GM18507 (cell line): ENCODE data around the gene EDEM2.
"Not testable (repeated sequence)": the region's sequence is repeated elsewhere in the genome, so short reads cannot be mapped to it uniquely, and the experiment has no call there.

Experiments
- DNase-seq: peaks from one replicate; pipeline ENCODE4 v3.0.0; 2011; ENCODE audit warnings: low read depth; ENCODE audit not compliant: insufficient read length; ENCODE audit errors: extremely low spot score
- FAIRE-seq: peaks from 2 replicates; lab custom pipeline; 2011; peaks lifted over from hg19 to GRCh38; lab: Jason Lieb, UNC

EDEM2 gene

DNA sequence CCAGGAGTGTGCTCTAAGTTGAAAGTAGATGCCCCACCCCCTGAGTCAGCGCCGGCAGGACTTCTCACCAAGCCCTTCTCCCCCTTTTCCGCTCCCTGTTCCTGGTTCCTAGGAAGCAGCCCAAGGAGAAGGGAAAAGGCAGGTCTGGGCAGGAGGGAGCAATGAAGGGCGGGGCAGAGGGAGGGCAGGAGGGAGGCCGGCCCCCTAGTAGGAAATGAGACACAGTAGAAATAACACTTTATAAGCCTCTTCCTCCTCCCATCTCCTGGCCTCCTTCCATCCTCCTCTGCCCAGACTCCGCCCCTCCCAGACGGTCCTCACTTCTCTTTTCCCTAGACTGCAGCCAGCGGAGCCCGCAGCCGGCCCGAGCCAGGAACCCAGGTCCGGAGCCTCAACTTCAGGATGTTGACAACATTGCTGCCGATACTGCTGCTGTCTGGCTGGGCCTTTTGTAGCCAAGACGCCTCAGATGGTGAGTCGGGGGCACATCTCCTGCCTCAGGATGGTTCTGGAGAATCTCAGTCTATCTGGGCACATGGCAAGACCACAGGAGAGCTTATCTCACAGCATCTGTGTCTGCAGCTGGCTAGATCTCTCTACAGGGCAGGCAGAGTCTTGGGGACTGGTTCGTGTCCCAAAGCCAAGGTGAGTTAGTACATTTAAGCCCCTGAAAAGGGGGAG is 24.8 kb upstream of the EDEM2 start, which contains the start of gene PROCR:
Gene PROCR (plus strand): TSS at position 320 of the 681 bp plus-strand sequence. CDS start 83 bp downstream, at position 403.
- no peak for DNase-seq
- FAIRE-seq, result no peak

DNA sequence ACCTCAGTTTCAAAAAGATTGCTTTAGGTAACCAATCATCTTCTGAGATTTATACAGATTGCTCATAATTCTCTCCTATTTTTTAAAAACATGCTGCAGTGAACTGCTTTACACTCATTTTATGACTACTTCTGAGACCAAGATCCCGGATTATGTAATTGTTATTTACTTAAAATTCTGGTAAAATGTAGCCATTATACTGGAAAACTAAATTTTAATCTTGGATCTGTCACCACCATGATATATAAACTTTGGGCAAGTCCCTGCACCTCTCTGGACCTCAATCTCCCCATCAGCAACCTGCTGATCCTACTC is 24.3 kb upstream of the EDEM2 start:
- DNase-seq (no peak), FAIRE-seq (no peak)

DNA sequence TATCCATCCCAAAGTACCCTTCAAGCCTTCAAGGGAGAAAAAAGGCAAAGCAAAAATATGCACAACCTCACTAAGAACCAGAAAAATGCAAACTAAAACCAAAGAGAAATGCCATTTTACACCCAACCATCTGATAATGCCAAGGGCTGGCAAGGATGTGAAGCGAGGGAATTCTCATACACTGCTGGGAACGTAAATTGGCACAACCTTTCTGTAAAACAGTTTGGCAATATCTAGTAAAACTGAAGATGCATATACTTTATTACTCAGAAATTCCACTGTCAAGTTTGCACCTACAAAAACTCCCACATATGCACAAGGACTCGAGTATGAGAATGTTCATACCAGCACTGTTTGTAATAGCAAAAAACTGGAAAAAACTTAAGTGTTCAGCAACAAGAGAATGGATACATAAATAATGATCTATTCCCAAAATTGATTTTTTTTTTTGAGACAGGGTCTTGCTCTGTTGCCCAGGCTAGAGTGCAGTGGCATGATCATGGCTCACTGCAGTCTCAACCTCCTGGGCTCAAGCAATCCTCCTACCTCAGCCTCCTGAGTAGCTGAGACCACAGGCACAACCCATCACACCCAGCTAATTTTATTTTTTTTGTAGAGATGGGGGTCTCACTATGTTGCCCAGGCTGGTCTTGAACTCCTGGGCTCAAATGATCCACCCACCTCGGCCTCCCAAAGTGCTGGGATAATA is 21.7 kb upstream of the EDEM2 start:
- FAIRE-seq, DNase-seq: not testable (repeated sequence)

DNA sequence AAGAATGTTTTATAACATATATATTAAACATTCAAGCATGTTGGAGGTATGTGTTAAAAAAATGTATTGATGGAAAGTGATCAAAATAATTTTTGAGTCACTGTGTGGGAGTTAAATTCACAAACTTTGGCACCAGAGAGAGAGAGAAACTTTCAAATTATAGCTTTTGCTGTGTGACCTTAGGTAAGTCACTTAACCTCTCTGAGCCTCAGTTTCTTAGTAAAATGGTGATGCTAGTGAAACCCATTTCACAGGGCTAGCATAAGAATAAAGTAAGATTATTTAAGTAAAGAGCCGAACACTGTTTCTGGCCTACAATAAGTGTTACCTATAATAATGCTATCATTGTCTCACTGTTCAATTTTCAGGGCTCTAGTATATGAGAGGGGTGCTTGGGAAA is 20.7 kb upstream of the EDEM2 start:
- FAIRE-seq (no peak), DNase-seq (no peak)

DNA sequence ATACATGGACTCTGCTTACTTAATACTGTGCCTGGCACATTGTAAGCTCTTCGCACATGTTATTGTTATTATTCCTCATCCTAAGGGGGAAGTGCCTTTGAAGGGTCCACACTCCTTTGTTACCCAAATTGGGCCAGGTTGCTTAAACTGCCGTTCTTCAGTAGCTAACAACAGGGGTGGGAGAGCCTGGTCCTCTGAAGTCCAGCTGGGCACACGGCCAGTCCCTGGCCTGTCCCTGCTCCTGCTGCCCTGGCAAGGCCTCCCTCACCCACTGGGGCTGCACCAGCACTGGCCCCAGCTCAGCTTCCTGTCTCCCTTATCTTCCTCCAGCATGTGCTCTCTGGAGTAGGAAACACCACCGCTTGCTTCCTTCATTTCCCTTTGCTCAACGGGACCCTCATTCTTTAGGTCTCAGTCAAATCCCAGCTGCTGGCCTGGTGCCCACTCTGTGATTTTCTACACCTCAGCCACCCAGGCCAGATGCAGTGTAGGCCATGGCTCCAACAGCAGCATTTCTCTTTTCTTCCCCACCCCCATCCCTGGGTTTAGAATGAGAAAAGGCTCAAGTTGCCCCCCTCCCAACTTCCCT is 19.2 kb upstream of the EDEM2 start:
- no peak for DNase-seq
- FAIRE-seq, result no peak

DNA sequence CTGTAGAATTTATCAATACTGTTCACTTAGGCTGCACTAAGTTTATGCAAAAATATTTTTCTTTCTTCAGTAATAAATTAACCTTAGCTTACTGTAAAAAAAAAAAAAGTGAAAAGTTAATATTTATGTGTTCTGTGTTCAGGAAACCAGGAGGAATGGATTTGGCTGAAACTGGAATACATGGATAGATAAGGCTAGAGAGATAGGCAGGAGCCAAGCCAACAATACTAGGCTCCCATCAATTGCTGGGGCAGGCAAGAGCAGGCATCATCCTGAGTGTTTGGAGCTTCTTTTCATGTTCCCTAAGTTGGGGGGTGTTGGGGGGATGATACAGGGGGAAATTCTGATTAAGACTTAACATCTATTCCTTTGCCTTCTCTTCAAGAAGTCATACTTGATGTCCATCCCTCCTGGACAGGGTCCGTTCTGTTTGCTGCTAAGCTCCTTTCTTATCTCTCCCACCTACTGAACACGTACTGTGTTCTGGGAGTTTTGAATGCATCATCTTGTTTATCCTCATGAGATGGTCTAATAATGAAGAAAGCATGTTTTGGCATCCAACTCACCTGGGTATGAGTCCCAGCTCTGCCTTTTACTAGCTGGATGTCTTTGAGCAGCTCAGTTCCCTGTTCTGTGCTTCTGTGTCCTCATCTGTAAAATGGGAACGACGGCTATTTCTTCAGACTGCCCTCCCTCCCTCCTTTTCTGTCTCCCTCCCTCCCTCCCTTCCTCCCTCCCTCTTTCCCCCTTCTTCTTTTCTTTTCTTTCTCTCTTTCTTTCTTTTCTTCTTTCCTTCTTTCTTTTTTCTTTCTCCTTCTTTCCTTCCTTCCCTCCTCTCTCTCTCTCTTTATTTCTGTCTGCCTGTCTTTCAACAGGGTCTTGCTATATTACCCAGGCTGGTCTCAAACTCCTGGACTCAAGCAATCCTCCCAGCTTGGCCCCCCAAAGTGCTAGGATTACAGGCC is 18.4 kb upstream of the EDEM2 start:
- FAIRE-seq, result no peak

DNA sequence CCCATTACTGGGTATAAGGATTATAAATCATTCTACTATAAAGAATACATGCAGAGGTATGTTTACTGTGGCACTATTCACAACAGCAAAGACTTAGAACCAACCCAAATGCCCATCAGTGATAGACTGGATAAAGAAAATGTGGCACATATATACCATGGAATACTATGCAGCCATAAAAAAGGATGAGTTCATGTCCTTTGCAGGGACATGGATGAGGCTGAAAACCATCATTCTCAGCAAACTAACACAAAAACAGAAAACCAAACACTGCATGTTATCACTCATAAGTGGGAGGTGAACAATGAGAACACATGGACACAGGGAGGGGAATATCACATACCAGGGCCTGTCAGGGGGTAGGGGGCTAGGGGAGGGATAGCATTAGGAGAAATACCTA is 17.4 kb upstream of the EDEM2 start:
- not testable (repeated sequence) for DNase-seq, FAIRE-seq

More for the DNA sequence above, 18.4 kb upstream of the EDEM2 start:
- DNase-seq, result no peak

DNA sequence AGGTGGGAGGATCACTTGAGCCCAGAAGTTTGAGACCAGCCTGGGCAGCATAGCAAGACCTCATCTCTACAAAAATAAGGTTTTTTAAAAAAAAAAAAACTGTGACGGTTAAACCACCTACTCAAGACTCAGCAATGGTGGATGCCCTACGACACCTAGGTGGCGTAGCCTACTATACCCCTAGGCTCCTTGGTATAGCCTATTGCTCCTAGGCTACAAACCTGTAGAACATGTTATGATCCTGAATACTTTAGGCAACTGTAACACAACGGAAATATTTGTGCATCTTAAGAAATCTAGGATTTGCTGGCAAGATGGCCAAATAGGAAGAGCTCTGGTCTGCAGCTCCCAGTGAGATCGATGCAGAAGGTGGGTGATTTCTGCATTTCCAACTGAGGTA is 13.2 kb upstream of the EDEM2 start:
- FAIRE-seq, DNase-seq: not testable (repeated sequence)

DNA sequence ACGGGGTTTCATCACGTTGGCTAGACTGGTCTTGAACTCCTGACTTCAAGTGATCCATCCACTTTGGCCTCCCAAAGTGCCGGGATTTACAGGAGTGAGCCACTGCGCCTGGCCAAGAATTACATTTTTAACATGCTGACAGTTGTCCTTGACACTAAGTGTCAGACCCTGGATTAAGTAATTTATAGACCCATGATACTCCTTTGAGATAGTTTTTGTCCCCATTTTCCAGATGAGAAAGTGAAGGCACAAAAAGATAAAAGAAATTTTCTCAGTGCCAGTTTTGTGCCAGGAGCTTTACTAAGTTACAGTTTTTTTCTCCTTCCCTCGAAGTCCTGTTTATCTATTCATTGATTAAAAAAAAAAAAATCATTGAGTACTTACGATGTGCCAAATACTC is 9.8 kb upstream of the EDEM2 start:
- FAIRE-seq (no peak), DNase-seq (no peak)

DNA sequence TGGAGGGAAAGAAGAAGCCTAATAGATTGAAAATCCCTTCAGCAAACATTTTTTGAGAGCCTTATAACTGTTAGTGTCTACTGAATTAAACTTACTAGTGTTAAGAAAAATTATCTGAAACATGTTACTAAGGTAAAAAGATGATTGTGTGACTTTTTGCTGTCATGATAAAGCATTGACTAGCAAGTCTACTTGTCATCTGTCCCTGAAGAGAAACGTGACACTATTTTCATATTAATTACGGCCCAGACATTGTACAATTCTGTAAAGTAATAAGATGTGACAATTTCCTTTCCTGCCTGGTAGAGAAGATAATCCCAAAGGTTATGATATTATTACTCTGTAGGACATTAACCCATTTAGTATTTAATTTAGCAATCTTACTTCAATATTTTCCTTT is 8.8 kb upstream of the EDEM2 start:
- DNase-seq, result no peak
- FAIRE-seq, result no peak

DNA sequence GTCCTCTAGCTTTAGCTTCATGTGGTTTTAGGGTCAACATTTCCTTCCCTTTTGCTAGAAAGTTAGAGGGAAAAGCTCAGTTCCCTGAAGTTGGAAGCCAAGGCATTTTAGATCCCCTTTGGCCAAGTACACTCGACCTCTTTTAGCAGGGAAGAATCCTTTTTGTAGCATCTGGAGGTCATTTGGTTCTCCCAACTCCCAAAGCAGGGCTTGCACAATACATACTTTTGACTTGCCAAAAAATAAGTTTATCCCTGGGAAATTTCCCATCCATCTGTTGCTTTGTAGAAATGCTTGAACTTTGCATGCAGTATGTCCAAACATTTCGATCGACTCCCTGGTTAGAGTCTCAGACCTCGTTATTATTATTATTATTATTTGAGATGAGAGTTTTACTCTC is 4.6 kb upstream of the EDEM2 start:
- DNase-seq (no peak), FAIRE-seq (no peak)

DNA sequence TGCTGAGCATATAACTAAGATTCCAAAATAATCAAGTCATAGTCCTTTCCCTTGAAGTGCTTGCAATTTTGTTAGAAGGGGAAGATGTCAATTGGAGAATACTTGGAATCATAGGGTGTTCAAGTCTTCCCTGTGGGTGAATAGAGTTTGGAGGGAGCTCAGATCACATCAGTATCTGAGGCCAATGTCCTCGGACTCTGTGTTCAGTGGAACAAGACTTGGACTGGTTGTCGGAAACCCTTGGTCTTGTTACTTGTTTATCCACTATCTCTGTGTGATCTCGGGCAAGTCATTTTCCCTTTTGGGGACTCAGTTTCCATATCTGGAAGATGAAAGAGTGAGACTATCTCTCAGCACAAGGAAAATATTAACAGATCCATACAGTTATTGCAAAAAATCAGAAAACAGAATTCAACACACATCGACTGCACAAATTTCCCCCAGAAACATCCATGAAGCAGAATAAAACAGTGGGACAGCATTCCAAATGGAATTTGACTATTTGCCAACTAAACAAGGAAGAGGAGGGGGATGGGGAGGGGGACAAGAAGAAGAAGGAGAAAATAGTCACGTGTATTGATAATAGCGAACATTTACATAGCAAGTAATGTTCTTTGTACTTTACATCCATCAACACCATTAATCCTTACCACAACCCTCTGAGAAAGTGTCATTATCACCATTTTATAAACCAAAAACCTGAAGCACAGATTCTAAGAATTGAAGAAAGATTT is 3.9 kb upstream of the EDEM2 start:
- FAIRE-seq (no peak), DNase-seq (no peak)

DNA sequence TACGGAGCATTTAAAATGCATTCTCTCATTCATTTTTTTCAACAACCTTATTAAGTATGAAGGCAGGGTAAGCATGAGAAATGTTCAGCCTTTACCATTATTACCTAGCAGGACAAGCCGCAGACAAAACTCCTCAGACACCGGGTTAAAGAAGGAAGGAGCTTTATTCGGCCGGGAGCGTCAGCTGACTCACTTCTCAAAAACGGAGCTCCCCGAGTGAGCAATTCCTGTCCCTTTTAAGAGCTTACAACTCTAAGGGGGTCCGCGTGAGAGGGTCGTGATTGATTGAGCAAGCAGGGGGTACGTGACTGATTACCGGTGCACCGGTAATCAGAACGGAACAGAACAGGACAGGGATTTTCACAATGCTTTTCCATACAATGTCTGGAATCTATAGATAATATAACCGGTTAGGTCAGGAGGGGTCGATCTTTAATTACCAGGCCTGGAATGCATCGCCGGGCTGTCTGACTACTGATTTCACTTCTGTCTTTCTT is 487 bp upstream of the EDEM2 start:
- FAIRE-seq, DNase-seq: not testable (repeated sequence)

DNA sequence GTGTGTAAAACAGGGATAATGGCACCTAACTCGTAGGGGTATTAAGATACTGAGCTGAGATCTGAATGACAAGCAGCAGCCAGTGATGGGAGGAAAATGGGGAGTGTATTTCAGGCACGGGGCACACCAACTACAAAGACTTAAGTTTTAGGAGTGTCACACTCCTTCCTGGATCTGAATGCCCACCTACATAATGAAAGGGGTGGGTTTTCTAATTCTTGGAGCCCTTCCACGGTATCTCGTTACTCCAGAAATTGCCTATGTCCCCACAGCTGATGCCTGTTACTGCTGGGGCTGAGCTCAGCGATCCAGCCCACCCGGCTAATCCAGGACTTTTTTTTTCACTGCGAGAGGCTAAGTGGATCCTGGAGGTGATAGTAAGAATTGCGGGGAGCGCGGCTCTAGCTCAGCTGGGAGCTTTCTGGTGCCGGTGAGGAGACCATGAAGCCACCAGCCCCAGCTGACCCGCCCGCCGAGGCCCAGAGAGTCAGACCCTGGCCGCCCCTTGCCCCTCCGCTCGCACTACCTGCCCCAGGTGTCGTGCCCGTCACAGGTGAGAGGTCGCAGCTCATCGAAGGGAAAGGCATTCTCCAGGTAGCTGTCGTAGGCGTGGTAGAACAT is 727 bp downstream of the EDEM2 start:
- FAIRE-seq (no peak), DNase-seq (no peak)

DNA sequence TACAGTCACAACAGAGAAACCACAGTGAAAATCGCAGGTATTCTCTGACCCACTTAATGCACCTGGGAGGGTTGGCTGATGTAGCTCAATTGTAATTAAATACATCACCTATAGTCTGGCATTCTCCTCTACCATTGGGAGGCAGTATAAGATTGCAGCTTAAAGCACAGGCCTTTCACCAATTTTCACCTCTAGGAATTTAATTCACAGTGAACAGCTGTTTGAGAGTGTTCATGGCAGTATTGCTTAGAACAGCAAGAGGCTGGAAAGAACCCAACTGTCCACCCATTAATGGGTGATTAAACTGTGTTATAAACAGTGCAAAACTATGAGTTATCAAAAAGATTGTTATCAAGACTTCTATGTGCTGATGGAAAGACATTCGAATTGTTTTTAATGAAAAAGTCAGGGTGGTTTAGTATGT is 2.0 kb downstream of the EDEM2 start:
- peak; percentile 15 for FAIRE-seq

DNA sequence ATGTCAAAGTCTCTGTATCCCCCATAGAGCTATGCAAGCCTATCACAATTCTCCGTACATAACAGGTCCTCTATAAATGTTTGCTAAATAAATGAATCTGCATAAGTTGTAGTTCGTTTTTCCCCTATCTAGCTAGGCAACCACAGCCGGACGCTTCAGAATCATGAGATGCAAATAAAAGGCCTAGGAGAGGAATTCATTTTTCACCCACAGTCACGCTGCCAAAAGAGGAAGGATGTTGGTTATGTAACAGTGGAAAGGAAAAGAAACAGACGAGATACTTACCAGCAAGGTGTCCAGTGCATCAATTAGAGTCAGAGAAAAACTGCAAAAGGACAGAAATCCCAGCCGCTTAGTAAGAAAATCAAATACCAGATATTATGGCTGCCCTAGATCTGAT is 2.4 kb downstream of the EDEM2 start:
- no peak for FAIRE-seq

More for the DNA sequence above, 2.0 kb downstream of the EDEM2 start:
- DNase-seq, result peak; percentile 20

DNA sequence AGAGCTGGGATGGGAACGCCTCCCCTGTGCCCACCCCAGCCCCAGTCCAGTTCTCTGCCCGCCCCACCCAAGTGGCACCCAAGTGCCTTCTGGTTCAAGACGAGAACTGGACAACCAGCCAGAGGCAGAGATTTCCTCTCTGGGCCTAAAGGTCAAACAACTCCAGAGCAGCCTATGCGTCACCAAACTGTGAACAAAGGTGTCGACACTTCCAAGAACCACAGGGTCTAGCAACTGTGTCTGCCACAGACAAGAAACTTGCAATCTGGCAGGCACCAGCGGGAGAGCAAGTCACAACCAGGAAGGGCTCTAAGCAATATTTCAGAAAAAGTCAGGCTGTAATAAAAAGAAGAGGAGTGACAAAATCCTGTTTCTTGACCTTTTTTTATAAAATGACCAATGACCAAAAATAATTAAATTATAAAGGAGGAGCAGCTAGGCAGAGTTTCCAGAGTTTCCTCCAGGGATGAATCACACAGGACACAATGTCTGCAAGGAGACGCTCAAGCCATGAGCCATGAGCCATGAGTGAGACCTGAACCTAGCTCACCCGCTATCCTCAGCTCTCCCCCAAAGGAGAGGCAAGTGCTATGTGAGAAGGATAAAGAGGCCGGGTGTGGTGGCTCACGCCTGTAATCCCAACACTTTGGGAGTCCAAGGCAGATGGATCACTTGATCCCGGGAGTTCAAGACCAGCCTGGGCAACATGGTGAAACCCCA is 11.1 kb downstream of the EDEM2 start:
- FAIRE-seq (no peak), DNase-seq (no peak)

More for the DNA sequence above, 2.4 kb downstream of the EDEM2 start:
- DNase-seq, result no peak

DNA sequence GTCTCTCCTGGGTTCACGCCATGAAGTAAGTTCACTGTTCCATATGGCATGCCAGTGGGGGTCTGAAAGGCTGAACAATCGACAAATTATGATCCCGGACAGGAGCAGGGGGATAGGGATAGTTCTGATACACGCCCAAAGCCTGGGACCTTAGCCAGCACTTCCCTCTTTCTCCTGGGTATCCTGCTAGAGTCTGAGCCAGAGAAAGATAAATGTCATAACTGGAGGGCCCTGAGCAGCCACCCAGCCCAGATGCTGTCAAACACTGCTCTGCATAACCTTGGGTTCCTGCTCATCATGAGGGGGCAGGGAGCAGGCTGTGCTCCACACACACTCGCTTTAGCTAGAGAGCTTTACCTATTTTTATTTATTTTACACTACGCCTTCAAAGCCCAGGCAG is 12.3 kb downstream of the EDEM2 start:
- no peak for DNase-seq
- no peak for FAIRE-seq
